ENCODE data around the gene KCNJ9.

Gene KCNJ9

GRCh38 chr1:160115545-160116282, 34.4 kb downstream of the KCNJ9 start, which contains the start of gene ATP1A2:
Gene ATP1A2, plus strand, starts transcription at chr1:160115759. Its CDS starts 103 bp downstream, at chr1:160115862.
- no peak for TF ChIP-seq CTCF (conservative IDR thresholded peaks at IDR 0.05; ENCODE audit: low read depth, low read length)
- Histone ChIP-seq H3K36me3 (ENCODE audit: insufficient read depth) (no peaks in the 10 kb centered on the region), H3K79me2 (ENCODE audit: insufficient read depth, low read depth) (no peaks in the 10 kb centered on the region), H2AFZ (ENCODE audit: low read depth) (no peak within 1 kb of the TSS), H3K4me3 (IDR thresholded peaks at IDR 0.05; ENCODE audit: insufficient read depth, low read depth, low read length) (no peak within 1 kb of the TSS), H4K20me1 (ENCODE audit: insufficient read depth) (no peaks in the 10 kb centered on the region), H3K27ac (no peak within 1 kb of the TSS), H3K4me1 (ENCODE audit: low read depth, poor library complexity, severe bottlenecking) (no peaks in the 10 kb centered on the region), H3K27me3 (ENCODE audit: insufficient read depth, low read depth) (no peaks in the 10 kb centered on the region), H3K4me2 (no peak within 1 kb of the TSS), H3K9ac (no peak within 1 kb of the TSS)

GRCh38 chr1:160116283-160117147, 35.2 kb downstream of the KCNJ9 start:
- no peak overlapping the region for H3K4me2 ChIP-seq

GRCh38 chr1:160117300-160117699, 36.0 kb downstream of the KCNJ9 start:
- Histone ChIP-seq H3K27me3 (ENCODE audit: insufficient read depth, low read depth) (no peaks in the 10 kb centered on the region), H3K27ac (no peak overlapping the region), H3K79me2 (ENCODE audit: insufficient read depth, low read depth) (no peaks in the 10 kb centered on the region), H3K4me2 (no peak overlapping the region), H4K20me1 (ENCODE audit: insufficient read depth) (no peaks in the 10 kb centered on the region), H3K36me3 (ENCODE audit: insufficient read depth) (no peaks in the 10 kb centered on the region), H3K9ac (no peak overlapping the region), H3K4me3 (IDR thresholded peaks at IDR 0.05; ENCODE audit: insufficient read depth, low read depth, low read length) (no peak overlapping the region), H3K4me1 (ENCODE audit: low read depth, poor library complexity, severe bottlenecking) (no peaks in the 10 kb centered on the region), H2AFZ (ENCODE audit: low read depth) (no peak overlapping the region)
- TF ChIP-seq CTCF (conservative IDR thresholded peaks at IDR 0.05; ENCODE audit: low read depth, low read length), result no peak

More at GRCh38 chr1:160116283-160117147, 35.2 kb downstream of the KCNJ9 start:
- Histone ChIP-seq H3K27ac (no peak overlapping the region), H3K27me3 (ENCODE audit: insufficient read depth, low read depth) (no peaks in the 10 kb centered on the region), H2AFZ (ENCODE audit: low read depth) (no peak overlapping the region), H3K79me2 (ENCODE audit: insufficient read depth, low read depth) (no peaks in the 10 kb centered on the region), H3K4me1 (ENCODE audit: low read depth, poor library complexity, severe bottlenecking) (no peaks in the 10 kb centered on the region), H4K20me1 (ENCODE audit: insufficient read depth) (no peaks in the 10 kb centered on the region), H3K36me3 (ENCODE audit: insufficient read depth) (no peaks in the 10 kb centered on the region), H3K4me3 (IDR thresholded peaks at IDR 0.05; ENCODE audit: insufficient read depth, low read depth, low read length) (no peak overlapping the region), H3K9ac (no peak overlapping the region)
- no peak for TF ChIP-seq CTCF (conservative IDR thresholded peaks at IDR 0.05; ENCODE audit: low read depth, low read length)

GRCh38 chr1:160117709-160118183, 36.4 kb downstream of the KCNJ9 start:
- Histone ChIP-seq H4K20me1 (ENCODE audit: insufficient read depth) (no peaks in the 10 kb centered on the region), H3K79me2 (ENCODE audit: insufficient read depth, low read depth) (no peaks in the 10 kb centered on the region), H3K27ac (no peak overlapping the region), H3K4me2 (no peak overlapping the region), H3K27me3 (ENCODE audit: insufficient read depth, low read depth) (no peaks in the 10 kb centered on the region), H3K9ac (no peak overlapping the region), H3K4me3 (IDR thresholded peaks at IDR 0.05; ENCODE audit: insufficient read depth, low read depth, low read length) (no peak overlapping the region), H3K4me1 (ENCODE audit: low read depth, poor library complexity, severe bottlenecking) (no peaks in the 10 kb centered on the region), H2AFZ (ENCODE audit: low read depth) (no peak overlapping the region), H3K36me3 (ENCODE audit: insufficient read depth) (no peaks in the 10 kb centered on the region)
- no peak for TF ChIP-seq CTCF (conservative IDR thresholded peaks at IDR 0.05; ENCODE audit: low read depth, low read length)

All from KMS-11 (cell line).